ENCODE results near the gene PALLD. TPM values are rescaled to one million over a fixed set of nuclear protein-coding genes. Genes with fewer than 3 reads are reported as not detected.
"Not testable (repeated sequence)": the region's sequence is repeated elsewhere in the genome, so short reads cannot be mapped to it uniquely, and the experiment has no call there.

PALLD gene
- total RNA-seq, 5 donors from 2014 or later (not counting 1 experiment from before 2014, with no cell fraction given): 0.56 to 1.9 (median 0.93) TPM

DNA sequence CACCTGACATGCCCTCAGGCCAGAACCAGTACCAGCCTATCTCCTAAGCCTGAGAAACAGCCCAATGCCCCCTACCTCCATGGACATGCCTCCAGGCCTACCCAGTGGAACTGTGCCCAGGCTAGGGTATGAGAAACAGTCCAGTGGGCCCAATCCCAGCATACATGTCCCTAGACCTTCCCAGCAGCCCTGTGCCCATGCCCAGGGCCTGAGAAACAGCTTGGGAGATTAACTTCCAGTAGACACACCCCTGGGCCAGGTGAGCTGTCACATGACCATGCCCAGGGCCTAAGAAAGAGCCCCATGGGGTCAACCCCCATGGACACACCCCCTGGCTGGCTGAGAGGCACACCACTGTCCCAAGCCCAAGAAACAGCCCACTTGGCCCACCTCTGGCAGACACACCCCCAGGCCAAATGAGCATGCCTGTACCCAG lies 434.4 kb downstream of the PALLD start:
- Histone ChIP-seq H3K27ac (ENCODE audit: low read length) (no peak overlapping the region), H3K4me3 (ENCODE audit: control insufficient read depth in 1 of 2, extremely low read depth in 1 of 2, low read length in 1 of 2) (no peak overlapping the region), H3K9me3 (no peaks in the 10 kb centered on the region), H3K4me1 (ENCODE audit: control insufficient read depth in 1 of 2, extremely low read depth in 1 of 2, insufficient read depth in 2 of 2, low read length in 2 of 2) (no peaks in the 10 kb centered on the region), H3K36me3 (ENCODE audit: control insufficient read depth in 2 of 2, extremely low read depth in 1 of 2, insufficient read depth in 1 of 2, low read length in 1 of 2) (no peaks in the 10 kb centered on the region), H3K27me3 (replicated peaks in 1 of 2; ENCODE audit: control insufficient read depth in 2 of 2, extremely low read depth in 1 of 2, insufficient read depth in 2 of 2, low read length in 1 of 2) (peaks cover 0 to 5% of the 10 kb centered on the region in 2 experiments)
- ChIA-PET CTCF (no interaction called here), POLR2A (no interaction called here)
- Mint-ChIP-seq H3K27me3 (no peaks in the 10 kb centered on the region), H3K27ac (no peak overlapping the region), H3K36me3 (peaks cover 14% of the 10 kb centered on the region), H3K4me1 (peaks cover 0 to 5% (median 0%) of the 10 kb centered on the region in 3 donors), H3K9me3 (peaks cover 22 to 26% (median 24%) of the 10 kb centered on the region in 3 donors), H3K4me3 (no peak overlapping the region)
- DNase-seq (no peak), ATAC-seq (replicated peaks in 1 of 4) (no peak)

- H3K27ac ChIP-seq (ENCODE audit: low read length): no peak overlapping the region
- Mint-ChIP-seq H3K27me3 (no peaks in the 10 kb centered on the region), H3K4me1 (peaks cover 0 to 5% (median 0%) of the 10 kb centered on the region in 3 donors), H3K4me3 (no peak overlapping the region), H3K36me3 (peaks cover 18% of the 10 kb centered on the region), H3K9me3 (peaks cover 27 to 32% (median 30%) of the 10 kb centered on the region in 3 donors), H3K27ac (no peak overlapping the region)
- no peak for DNase-seq
- ChIA-PET CTCF (interaction anchor here (0.6 to 1.8 kb wide), 3 partner anchors 8 to 408 kb away, joined by 3 to 12 read pairs (median 3); no protein-coding TSS in a partner anchor), POLR2A (interaction anchor here (0.7 kb wide), 2 partner anchors 80 to 1031 kb away, joined by 3 to 4 read pairs; no protein-coding TSS in a partner anchor)
- no peaks in the 10 kb centered on the region for H3K36me3 ChIP-seq (ENCODE audit: control insufficient read depth in 2 of 2, extremely low read depth in 1 of 2, insufficient read depth in 1 of 2, low read length in 1 of 2)
- ATAC-seq (replicated peaks in 1 of 4): no peak
- H3K4me3 ChIP-seq (ENCODE audit: control insufficient read depth in 1 of 2, extremely low read depth in 1 of 2, low read length in 1 of 2): no peak overlapping the region
- H3K27me3 ChIP-seq (replicated peaks in 1 of 2; ENCODE audit: control insufficient read depth in 2 of 2, extremely low read depth in 1 of 2, insufficient read depth in 2 of 2, low read length in 1 of 2): peaks cover 0 to 5% of the 10 kb centered on the region in 2 experiments
- no peaks in the 10 kb centered on the region for H3K4me1 ChIP-seq (ENCODE audit: control insufficient read depth in 1 of 2, extremely low read depth in 1 of 2, insufficient read depth in 2 of 2, low read length in 2 of 2)
- no peaks in the 10 kb centered on the region for H3K9me3 ChIP-seq
These were observed 435.3 kb downstream of the PALLD start for GRCh38 chr4:168932138-168932537.

DNA sequence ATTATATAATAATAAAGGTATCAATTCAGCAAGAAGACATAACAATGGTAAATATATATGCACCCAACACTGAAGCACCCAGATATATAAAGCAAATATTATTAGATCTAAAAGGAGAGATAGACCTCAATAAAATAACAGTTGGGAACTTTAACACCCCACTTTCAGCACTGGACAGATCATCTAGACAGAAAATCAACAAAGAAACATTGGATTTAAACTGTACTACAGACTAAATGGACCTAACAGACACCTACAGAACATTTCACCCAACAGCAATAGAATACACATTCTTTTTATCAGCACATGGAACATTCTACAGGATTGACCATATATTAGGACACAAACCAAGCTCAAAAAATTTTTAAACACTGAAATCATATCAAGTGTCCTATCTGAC lies 436.6 kb downstream of the PALLD start:
- no peak overlapping the region for H3K27ac Mint-ChIP-seq
- peaks cover 0 to 5% (median 0%) of the 10 kb centered on the region in 3 donors for H3K4me1 Mint-ChIP-seq
- POLR2A ChIA-PET: interaction anchor here (0.6 kb wide), 2 partner anchors 16 to 25 kb away, joined by 3 to 7 read pairs; no protein-coding TSS in a partner anchor
- no peaks in the 10 kb centered on the region for H3K9me3 ChIP-seq
- H3K9me3 Mint-ChIP-seq: peaks cover 34 to 45% (median 38%) of the 10 kb centered on the region in 3 donors
- ATAC-seq (replicated peaks in 1 of 4) (no peak), DNase-seq (no peak)
- H3K4me3 Mint-ChIP-seq: no peak overlapping the region
- H3K27me3 ChIP-seq (replicated peaks in 1 of 2; ENCODE audit: control insufficient read depth in 2 of 2, extremely low read depth in 1 of 2, insufficient read depth in 2 of 2, low read length in 1 of 2): peaks cover 0 to 5% of the 10 kb centered on the region in 2 experiments
- H3K36me3 Mint-ChIP-seq: peaks cover 26% of the 10 kb centered on the region
- H3K27me3 Mint-ChIP-seq: no peaks in the 10 kb centered on the region
- H3K4me1 ChIP-seq (ENCODE audit: control insufficient read depth in 1 of 2, extremely low read depth in 1 of 2, insufficient read depth in 2 of 2, low read length in 2 of 2): no peaks in the 10 kb centered on the region
- no peaks in the 10 kb centered on the region for H3K36me3 ChIP-seq (ENCODE audit: control insufficient read depth in 2 of 2, extremely low read depth in 1 of 2, insufficient read depth in 1 of 2, low read length in 1 of 2)
- CTCF ChIA-PET: interaction anchor here in 1 of 2 donors (1.8 kb wide), 1 partner anchor 10 kb away, joined by 12 read pairs; no protein-coding TSS in a partner anchor
- no peak overlapping the region for H3K27ac ChIP-seq (ENCODE audit: low read length)
- no peak overlapping the region for H3K4me3 ChIP-seq (ENCODE audit: control insufficient read depth in 1 of 2, extremely low read depth in 1 of 2, low read length in 1 of 2)

DNA sequence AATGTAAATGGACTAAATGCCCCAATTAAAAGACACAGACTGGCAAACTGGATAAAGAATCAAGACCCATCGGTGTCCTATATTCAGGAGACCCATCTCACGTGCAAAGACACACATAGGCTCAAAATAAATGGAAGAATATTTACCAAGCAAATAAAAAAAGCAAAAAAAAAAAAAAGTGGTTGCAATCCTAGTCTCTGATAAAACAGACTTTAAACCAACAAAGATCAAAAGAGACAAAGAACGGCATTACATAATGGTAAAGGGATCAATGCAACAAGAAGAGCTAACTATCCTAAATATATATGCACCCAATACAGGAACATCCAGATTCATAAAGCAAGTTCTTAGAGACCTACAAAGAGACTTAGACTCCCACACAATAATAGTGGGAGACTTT lies 440.6 kb downstream of the PALLD start:
- peaks cover 33 to 49% (median 41%) of the 10 kb centered on the region in 3 donors for H3K9me3 Mint-ChIP-seq
- WGBS (ENCODE audit: insufficient coverage): no CpG with 5 or more reads among the region's 3 CpGs

DNA sequence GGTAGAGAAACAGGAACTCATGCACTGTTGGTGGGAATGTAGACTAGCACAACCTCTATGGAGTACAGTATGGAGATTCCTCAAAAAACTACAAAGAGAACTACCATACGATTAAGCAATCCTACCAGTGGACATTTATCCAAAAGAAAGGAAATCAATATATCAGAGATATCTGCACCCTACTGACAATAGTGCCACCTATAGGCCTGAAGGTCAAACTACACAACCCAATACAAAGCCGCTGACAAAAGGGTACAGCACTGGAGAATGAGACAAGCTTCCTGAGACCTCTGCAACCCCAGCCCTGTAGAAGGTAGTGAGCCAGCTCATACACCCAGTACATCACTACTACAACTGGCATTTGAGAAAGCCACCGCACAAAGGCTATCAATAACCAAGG lies 446.1 kb downstream of the PALLD start:
- Mint-ChIP-seq H3K36me3 (peaks cover 4% of the 10 kb centered on the region), H3K4me1 (no peaks in the 10 kb centered on the region), H3K27ac (no peak overlapping the region), H3K9me3 (peaks cover 12 to 21% (median 19%) of the 10 kb centered on the region in 3 donors), H3K4me3 (no peak overlapping the region), H3K27me3 (no peaks in the 10 kb centered on the region)
- H3K9me3 ChIP-seq: no peaks in the 10 kb centered on the region
- ATAC-seq (replicated peaks in 1 of 4) (no peak), DNase-seq (peak in 1 of 35 experiments; percentile 18)
- no peak overlapping the region for H3K4me3 ChIP-seq (ENCODE audit: control insufficient read depth in 1 of 2, extremely low read depth in 1 of 2, low read length in 1 of 2)
- WGBS (ENCODE audit: insufficient coverage): 100% methylated on average over 1 of the region's 3 CpGs
- H3K36me3 ChIP-seq (ENCODE audit: control insufficient read depth in 2 of 2, extremely low read depth in 1 of 2, insufficient read depth in 1 of 2, low read length in 1 of 2): no peaks in the 10 kb centered on the region
- no peak overlapping the region for H3K27ac ChIP-seq (ENCODE audit: low read length)
- H3K27me3 ChIP-seq (replicated peaks in 1 of 2; ENCODE audit: control insufficient read depth in 2 of 2, extremely low read depth in 1 of 2, insufficient read depth in 2 of 2, low read length in 1 of 2): no peaks in the 10 kb centered on the region
- no peaks in the 10 kb centered on the region for H3K4me1 ChIP-seq (ENCODE audit: control insufficient read depth in 1 of 2, extremely low read depth in 1 of 2, insufficient read depth in 2 of 2, low read length in 2 of 2)
- CTCF ChIA-PET: interaction anchor here (0.7 to 1.1 kb wide), 3 partner anchors 19 to 759 kb away, joined by 3 to 6 read pairs (median 5); no protein-coding TSS in a partner anchor
- POLR2A ChIA-PET: no interaction called here

More for the DNA sequence above, 440.6 kb downstream of the PALLD start:
- POLR2A ChIA-PET; H3K4me1 Mint-ChIP-seq; ATAC-seq (replicated peaks in 1 of 4); DNase-seq; H3K9me3 ChIP-seq; H3K27ac Mint-ChIP-seq; H3K4me3 Mint-ChIP-seq; H3K27me3 ChIP-seq (replicated peaks in 1 of 2; ENCODE audit: control insufficient read depth in 2 of 2, extremely low read depth in 1 of 2, insufficient read depth in 2 of 2, low read length in 1 of 2); H3K4me3 ChIP-seq (ENCODE audit: control insufficient read depth in 1 of 2, extremely low read depth in 1 of 2, low read length in 1 of 2); H3K27me3 Mint-ChIP-seq; H3K27ac ChIP-seq (ENCODE audit: low read length); H3K36me3 ChIP-seq (ENCODE audit: control insufficient read depth in 2 of 2, extremely low read depth in 1 of 2, insufficient read depth in 1 of 2, low read length in 1 of 2); H3K4me1 ChIP-seq (ENCODE audit: control insufficient read depth in 1 of 2, extremely low read depth in 1 of 2, insufficient read depth in 2 of 2, low read length in 2 of 2): not testable (repeated sequence)
- H3K36me3 Mint-ChIP-seq: peaks cover 16% of the 10 kb centered on the region
- CTCF ChIA-PET: interaction anchor here in 1 of 2 donors (1.2 kb wide), 1 partner anchor 13 kb away, joined by 4 read pairs; no protein-coding TSS in a partner anchor

- H3K27me3 ChIP-seq (replicated peaks in 1 of 2; ENCODE audit: control insufficient read depth in 2 of 2, extremely low read depth in 1 of 2, insufficient read depth in 2 of 2, low read length in 1 of 2): no peaks in the 10 kb centered on the region
- peaks cover 2% of the 10 kb centered on the region for H3K36me3 Mint-ChIP-seq
- H3K27ac ChIP-seq (ENCODE audit: low read length): no peak overlapping the region
- H3K36me3 ChIP-seq (ENCODE audit: control insufficient read depth in 2 of 2, extremely low read depth in 1 of 2, insufficient read depth in 1 of 2, low read length in 1 of 2): no peaks in the 10 kb centered on the region
- no peaks in the 10 kb centered on the region for H3K9me3 ChIP-seq
- no CpG with 5 or more reads among the region's 2 CpGs for WGBS (ENCODE audit: insufficient coverage)
- H3K4me1 Mint-ChIP-seq: no peaks in the 10 kb centered on the region
- DNase-seq (no peak), ATAC-seq (replicated peaks in 1 of 4) (no peak)
- H3K9me3 Mint-ChIP-seq: peaks cover 0 to 24% (median 11%) of the 10 kb centered on the region in 3 donors
- no peak overlapping the region for H3K4me3 Mint-ChIP-seq
- H3K27ac Mint-ChIP-seq: no peak overlapping the region
- no peak overlapping the region for H3K4me3 ChIP-seq (ENCODE audit: control insufficient read depth in 1 of 2, extremely low read depth in 1 of 2, low read length in 1 of 2)
- no peaks in the 10 kb centered on the region for H3K27me3 Mint-ChIP-seq
- no peaks in the 10 kb centered on the region for H3K4me1 ChIP-seq (ENCODE audit: control insufficient read depth in 1 of 2, extremely low read depth in 1 of 2, insufficient read depth in 2 of 2, low read length in 2 of 2)
- ChIA-PET CTCF (no interaction called here), POLR2A (no interaction called here)
These were observed 448.4 kb downstream of the PALLD start for GRCh38 chr4:168945291-168945690.
